GM21367 (cell line): ENCODE data around the gene MARCKS.

Experiments
- ATAC-seq: cut with Tn5 transposase; IDR thresholded peaks from one replicate; pipeline ENCODE4 v1.9.1; 2021; ENCODE audit not compliant: unreplicated experiment

The MARCKS gene, protein sequence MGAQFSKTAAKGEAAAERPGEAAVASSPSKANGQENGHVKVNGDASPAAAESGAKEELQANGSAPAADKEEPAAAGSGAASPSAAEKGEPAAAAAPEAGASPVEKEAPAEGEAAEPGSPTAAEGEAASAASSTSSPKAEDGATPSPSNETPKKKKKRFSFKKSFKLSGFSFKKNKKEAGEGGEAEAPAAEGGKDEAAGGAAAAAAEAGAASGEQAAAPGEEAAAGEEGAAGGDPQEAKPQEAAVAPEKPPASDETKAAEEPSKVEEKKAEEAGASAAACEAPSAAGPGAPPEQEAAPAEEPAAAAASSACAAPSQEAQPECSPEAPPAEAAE

GRCh38 chr6:113856625-113857555, at the start of gene MARCKS:
Gene MARCKS (plus strand): TSS chr6:113857345. CDS start chr6:113857746, 401 bp downstream.
- ATAC-seq, result peak; percentile 38

- ATAC-seq, result peak; percentile 53
Observed at GRCh38 chr6:113809826-113810225, 47.3 kb upstream of the MARCKS start.

DNA sequence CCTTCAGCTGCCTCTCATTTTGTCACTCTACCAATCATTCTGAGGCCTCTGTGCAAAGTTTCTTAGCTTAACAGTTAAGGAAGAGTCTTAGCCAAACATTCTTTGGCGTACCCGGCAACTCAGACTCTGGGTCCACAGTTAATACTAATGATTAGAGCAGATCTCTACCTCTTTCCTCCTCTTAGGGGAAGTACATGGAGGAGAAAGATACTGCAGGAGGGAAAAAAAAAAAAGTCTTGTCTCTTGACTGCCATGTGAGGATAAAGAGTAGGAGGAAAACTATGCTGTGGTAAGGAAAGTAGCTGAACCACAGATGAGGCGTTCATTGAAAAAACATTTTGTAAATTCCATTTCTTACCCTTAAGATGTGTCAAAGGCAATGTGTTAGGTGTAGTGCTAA, 44.0 kb upstream of the MARCKS start:
- ATAC-seq, result no peak

- ATAC-seq, result no peak
Observed at GRCh38 chr6:113818578-113818977, 38.6 kb upstream of the MARCKS start.

DNA sequence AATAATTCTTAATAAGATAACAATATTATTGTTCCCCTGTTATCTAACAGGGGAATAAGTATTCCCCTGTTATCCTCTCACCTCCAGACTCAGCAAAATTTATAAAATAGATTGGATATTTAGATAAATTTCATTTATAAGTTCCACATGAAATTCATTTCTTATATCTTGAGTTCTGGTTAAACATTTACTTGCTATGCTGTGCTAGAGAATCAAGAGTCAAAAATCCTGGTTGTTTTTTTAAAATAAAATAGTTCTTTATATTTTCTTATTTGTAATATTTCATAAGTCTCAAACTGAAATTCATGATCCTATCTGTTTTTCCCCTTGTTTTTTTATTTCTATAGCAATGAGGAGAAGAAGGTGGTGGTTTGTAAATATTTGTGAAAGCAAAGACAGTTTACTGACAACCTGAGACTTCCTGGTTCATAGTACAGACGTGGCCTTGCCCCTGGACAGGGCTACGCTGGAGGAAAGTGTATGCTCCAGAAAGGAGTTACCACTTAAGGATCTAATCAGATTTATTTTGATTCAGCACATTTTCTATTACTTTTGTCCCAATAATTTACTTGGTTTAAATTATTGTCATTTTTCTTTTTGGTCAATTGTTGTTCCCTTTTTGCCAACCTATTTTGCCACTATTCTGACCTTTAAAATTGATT, 37.8 kb upstream of the MARCKS start:
- ATAC-seq, result no peak

DNA sequence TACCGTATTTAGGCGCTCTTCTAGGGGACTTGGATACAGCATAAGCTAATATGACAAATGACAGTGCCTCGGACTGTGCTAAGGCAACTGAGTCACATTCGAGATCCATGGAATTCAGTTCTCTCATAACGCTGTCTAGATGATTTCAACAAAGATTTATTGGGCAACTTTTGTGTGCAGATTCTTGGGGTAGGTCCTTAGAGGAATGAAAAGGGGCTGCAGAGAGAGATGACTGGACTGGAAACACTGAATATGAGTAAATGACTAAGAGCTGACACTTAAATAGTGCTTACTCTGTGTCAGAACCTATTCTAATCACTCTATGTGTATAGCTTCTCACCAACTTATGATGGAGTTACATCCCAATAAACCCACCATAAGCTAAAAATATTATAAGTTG, 36.4 kb upstream of the MARCKS start:
- ATAC-seq, result no peak

DNA sequence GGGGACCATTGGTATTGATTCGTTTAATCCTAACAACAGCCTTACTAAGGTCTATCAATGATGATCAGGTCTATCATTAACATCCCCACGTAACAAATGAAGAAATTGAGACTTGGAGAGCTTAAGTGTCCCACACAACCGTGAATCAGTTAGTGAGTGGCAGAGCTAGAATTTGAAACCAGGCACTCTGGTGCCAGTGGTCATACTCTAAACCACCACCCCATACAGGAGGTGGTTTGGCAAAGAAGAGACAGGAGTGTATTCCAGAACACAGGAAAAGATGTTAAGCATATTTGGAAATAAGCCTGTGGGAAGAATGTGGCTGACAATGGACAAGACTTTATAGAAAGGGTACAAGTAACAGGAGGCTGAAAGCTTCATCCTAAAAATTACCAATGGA, 35.7 kb upstream of the MARCKS start:
- ATAC-seq, result no peak

GRCh38 chr6:113823916-113824315, 33.2 kb upstream of the MARCKS start:
- ATAC-seq, result no peak

DNA sequence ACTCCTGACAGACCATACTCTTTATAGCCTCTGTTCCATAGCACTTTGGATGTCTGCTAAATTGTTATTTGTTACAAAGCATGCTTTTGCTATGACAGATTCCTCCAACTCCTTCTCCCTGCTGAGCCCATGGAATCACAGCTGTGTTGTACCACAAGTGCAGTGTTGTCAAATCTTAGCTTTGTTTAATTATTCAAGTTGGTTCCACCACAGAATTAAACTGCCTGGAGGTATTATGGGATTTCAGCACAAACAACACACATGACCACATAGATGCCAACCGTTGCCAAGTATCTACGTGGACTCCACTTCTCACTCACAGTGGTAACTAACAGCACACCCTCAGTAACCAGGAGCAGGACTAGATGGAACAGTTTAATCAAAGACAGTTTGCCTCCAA, 32.7 kb upstream of the MARCKS start:
- no peak for ATAC-seq

GRCh38 chr6:113824866-113825265, 32.3 kb upstream of the MARCKS start:
- ATAC-seq, result no peak

DNA sequence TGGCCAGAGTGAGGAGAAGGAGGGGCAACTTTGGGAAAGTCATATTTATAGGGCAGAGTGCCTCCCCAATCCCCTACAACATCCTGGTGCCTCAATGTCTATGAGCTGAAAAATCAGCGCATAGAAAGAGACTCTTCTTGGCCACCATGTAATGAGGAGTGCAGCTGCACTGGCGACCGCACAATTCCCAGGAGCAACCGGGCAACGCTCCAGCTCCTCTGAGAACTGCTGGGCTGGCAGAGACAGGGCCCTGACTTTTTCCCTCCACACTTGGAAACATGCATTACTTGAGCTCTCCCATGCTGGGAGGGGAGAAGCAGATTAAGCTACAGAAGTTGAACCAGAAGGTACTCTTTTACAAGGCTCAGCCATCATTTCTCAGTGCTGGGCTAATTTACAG, 31.4 kb upstream of the MARCKS start:
- ATAC-seq, result no peak

DNA sequence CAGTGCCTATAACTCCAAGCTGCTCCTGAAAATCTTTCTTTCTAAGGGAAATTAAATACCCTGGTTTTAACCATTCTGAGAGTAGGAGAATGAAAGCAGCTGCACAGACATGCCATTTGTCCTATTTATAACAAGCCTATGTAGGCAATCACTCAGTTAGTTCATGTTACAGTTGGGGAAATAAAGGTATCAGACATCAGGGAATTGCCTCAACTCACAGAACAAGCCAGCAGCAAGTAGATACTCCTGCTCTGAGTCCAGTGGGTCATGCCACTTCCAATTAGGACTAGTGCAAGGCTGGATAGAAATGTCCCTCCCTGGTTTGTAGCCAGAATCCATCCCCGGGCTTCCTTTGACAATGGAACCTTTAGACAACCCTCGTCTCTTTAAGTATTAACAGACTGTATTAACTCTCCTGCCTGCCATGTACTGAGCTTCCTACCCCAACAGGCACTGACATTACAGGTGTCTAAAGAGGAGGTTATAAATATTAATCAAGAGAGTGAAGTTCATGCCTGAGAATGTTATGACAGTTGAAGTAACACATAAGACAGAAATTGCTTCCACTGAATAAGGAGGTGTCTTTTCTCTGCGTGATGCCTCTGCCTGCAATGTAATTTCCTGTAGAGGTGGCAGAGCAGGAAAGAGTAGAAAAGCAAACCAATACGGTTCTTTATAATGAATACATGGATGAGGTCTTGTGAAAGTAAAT, 28.0 kb upstream of the MARCKS start:
- ATAC-seq, result no peak

DNA sequence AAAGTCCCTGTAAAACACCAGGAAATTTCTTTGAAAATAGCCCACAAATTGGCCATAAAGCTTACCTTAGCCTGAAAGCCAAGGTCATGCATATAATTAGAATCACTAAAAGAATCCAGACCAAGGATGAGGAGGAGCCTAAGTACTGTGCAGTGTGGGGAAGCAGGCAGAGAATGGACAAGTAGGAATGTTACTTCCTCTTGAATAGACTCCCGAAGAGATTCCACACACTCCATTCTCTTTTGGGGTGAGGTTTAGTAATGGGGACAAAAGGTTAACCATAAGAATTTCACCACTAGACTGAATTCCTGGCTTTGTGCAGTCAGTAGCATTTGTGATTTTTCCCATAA, 27.5 kb upstream of the MARCKS start:
- no peak for ATAC-seq

GRCh38 chr6:113830140-113830539, 27.0 kb upstream of the MARCKS start:
- no peak for ATAC-seq

- ATAC-seq, result no peak
Observed at GRCh38 chr6:113833537-113833936, 23.6 kb upstream of the MARCKS start.

- ATAC-seq, result no peak
Observed at GRCh38 chr6:113837170-113837569, 20.0 kb upstream of the MARCKS start.

DNA sequence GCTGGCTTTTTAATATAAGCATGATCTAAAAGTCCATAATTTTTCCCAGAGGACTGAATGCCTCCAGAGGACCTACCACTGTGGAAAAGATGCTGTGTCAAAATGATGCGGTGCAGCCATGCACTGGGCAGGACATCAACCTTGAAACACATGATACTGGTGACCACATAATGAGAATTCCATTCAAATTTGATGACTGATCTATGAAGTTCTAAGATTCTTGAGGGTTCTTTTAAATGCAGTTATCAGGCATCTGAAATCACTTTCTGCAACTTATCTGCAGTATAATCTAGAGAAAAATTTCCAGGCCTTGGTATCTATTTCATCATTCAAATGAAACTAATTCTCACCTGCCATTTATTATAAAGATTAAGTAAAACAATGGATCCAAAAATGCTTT, 15.0 kb upstream of the MARCKS start:
- ATAC-seq, result no peak

GRCh38 chr6:113843500-113844073, 13.6 kb upstream of the MARCKS start:
- ATAC-seq, result no peak

- no peak for ATAC-seq
Observed at GRCh38 chr6:113846577-113846976, 10.6 kb upstream of the MARCKS start.

GRCh38 chr6:113847447-113847846, 9.7 kb upstream of the MARCKS start:
- no peak for ATAC-seq

GRCh38 chr6:113848280-113848679, 8.9 kb upstream of the MARCKS start:
- no peak for ATAC-seq
